ENCODE measurements around the gene DTX4. TPM values are rescaled to one million over a fixed set of nuclear protein-coding genes. Genes with fewer than 3 reads are reported as not detected.
A peak's percentile ranks its signal among the peaks of the same experiment; 100 is the strongest.

Gene DTX4
- total and polyA plus RNA-seq, 2 of the 4 experiments (the other 2 are of a cell fraction), result 2.7 to 3.0 TPM

- H3K4me2 ChIP-seq (ENCODE audit: low read depth, low read length), result no peak overlapping the region
- ChIA-PET POLR2A (ENCODE audit: unreplicated experiment) (no interaction called here), CTCF (interaction anchor here (1.1 to 2.1 kb wide), 3 partner anchors 17 to 214 kb away, joined by 3 to 13 read pairs (median 9); no protein-coding TSS in a partner anchor)
- H4K91ac ChIP-seq (ENCODE audit: insufficient read depth, low read depth, low read length), result no peak overlapping the region
- H2AK5ac ChIP-seq (ENCODE audit: low read depth, low read length), result peak overlapping the region; percentile 74; the same call in 1 of the 2 replicates
- H3K18ac ChIP-seq (ENCODE audit: low read depth, low read length), result no peak overlapping the region
- 0 out of 2 replicates have a peak overlapping the region, but pooled peaks have one; percentile 40 for H3K23ac ChIP-seq (ENCODE audit: low read depth, low read length)
- TF ChIP-seq CHD1 (IDR thresholded peaks at IDR 0.05; ENCODE audit: low read depth, low read length) (no peak), CEBPB (IDR thresholded peaks at IDR 0.05; ENCODE audit: low read depth, low read length) (no peak), CTCF (conservative IDR thresholded peaks at IDR 0.05; ENCODE audit: low read depth, low read length) (no peak), MXI1 (IDR thresholded peaks at IDR 0.05; ENCODE audit: borderline replicate concordance, low read depth, low read length) (no peak), MAZ (IDR thresholded peaks at IDR 0.05; ENCODE audit: borderline replicate concordance, low read depth, low read length) (no peak), POLR2A (IDR thresholded peaks at IDR 0.05; ENCODE audit: low read depth, low read length) (no peak), SMC3 (IDR thresholded peaks at IDR 0.05; ENCODE audit: low read depth, low read length) (no peak), ELK1 (IDR thresholded peaks at IDR 0.05; ENCODE audit: borderline replicate concordance, low read depth, low read length) (no peak), BHLHE40 (IDR thresholded peaks at IDR 0.05; ENCODE audit: low read depth, low read length) (no peak), USF2 (IDR thresholded peaks at IDR 0.05; ENCODE audit: low read depth, low read length) (no peak), FOS (IDR thresholded peaks at IDR 0.05; ENCODE audit: low read depth, low read length) (no peak), RAD21 (IDR thresholded peaks at IDR 0.05; ENCODE audit: low read length) (no peak), RFX5 (IDR thresholded peaks at IDR 0.05; ENCODE audit: low read depth, low read length) (no peak), NFE2L2 (IDR thresholded peaks at IDR 0.05; ENCODE audit: low read depth, low read length) (no peak), RCOR1 (IDR thresholded peaks at IDR 0.05; ENCODE audit: insufficient replicate concordance, low read length) (no peak)
- ATAC-seq (ENCODE audit: low read depth) (no peak), DNase-seq (no peak)
- H2BK120ac ChIP-seq (ENCODE audit: low read depth, low read length), result peak overlapping the region; percentile 32; the same call in 1 of the 2 replicates
- H3K14ac ChIP-seq (replicated peaks; ENCODE audit: low read depth, low read length), result peak overlapping the region; percentile 47
- peaks cover 3% of the 10 kb centered on the region for H3K4me1 ChIP-seq (ENCODE audit: control insufficient read depth, insufficient read depth, low read length)
- H4K5ac ChIP-seq (ENCODE audit: low read depth, low read length), result no peak overlapping the region
- no CpG with 5 or more reads among the region's 4 CpGs for WGBS, 2 experiments (ENCODE audit: extremely low coverage in 2 of 2, insufficient read length in 1 of 2)
- H3K27me3 ChIP-seq (ENCODE audit: control insufficient read depth, insufficient read depth, low read length), result no peaks in the 10 kb centered on the region
- H4K8ac ChIP-seq (ENCODE audit: low read depth in 2 of 2, low read length in 2 of 2), result peak overlapping the region in 1 of 2 experiments; percentile 56; a peak in 1 of 4 replicates
- intact Hi-C loops (cut with micrococcal nuclease), result loop anchor here (5.0 kb wide), 1 partner anchor 564 kb away; the partner anchor contains the start of genes LPXN and ZFP91
- peak overlapping the region; percentile 43; the same call in 1 of the 3 replicates for H2BK15ac ChIP-seq (ENCODE audit: low read depth, low read length)
- H3K9ac ChIP-seq (ENCODE audit: low read depth, low read length), result no peak overlapping the region
- H3K36me3 ChIP-seq (ENCODE audit: control insufficient read depth, insufficient read depth, low read length), result peaks cover 1% of the 10 kb centered on the region; the same call in 1 of the 2 replicates
- peak overlapping the region; percentile 42; the same call in 1 of the 2 replicates for H3K4ac ChIP-seq (ENCODE audit: low read depth, low read length)
- H2AFZ ChIP-seq (replicated peaks; ENCODE audit: low read length, poor library complexity), result no peak overlapping the region
- H2BK20ac ChIP-seq (ENCODE audit: low read depth, low read length), result peak overlapping the region; percentile 66
- H4K20me1 ChIP-seq (ENCODE audit: insufficient read depth, low read length), result no peaks in the 10 kb centered on the region
- H2BK5ac ChIP-seq (ENCODE audit: low read depth, low read length, poor library complexity, severe bottlenecking), result peak overlapping the region; percentile 67
- no peaks in the 10 kb centered on the region for H3K9me1 ChIP-seq (ENCODE audit: insufficient read depth, low read length)
- in situ Hi-C loops (cut with MboI; ENCODE audit: low sequenced_read_pairs), result no loop called here
- H3K79me1 ChIP-seq (ENCODE audit: low read depth in 1 of 2, low read length in 2 of 2), result peaks cover 3 to 15% of the 10 kb centered on the region in 2 experiments
- H2AK9ac ChIP-seq (replicated peaks; ENCODE audit: low read depth, low read length, poor library complexity), result no peak overlapping the region
- H3K4me3 ChIP-seq (ENCODE audit: insufficient read depth, low read depth, low read length), result no peak overlapping the region
- H3K56ac ChIP-seq (ENCODE audit: extremely low read depth, insufficient read depth, low read length), result no peak overlapping the region
- dilution Hi-C loops (cut with HindIII; ENCODE audit: low sequenced_read_pairs, unreplicated experiment), result no loop called here
- no peaks in the 10 kb centered on the region for H3K9me3 ChIP-seq (ENCODE audit: control insufficient read depth, insufficient read depth, low read length)
- BruUV-seq (replicated peaks), result no TSS peak
- no peak overlapping the region for H3K27ac ChIP-seq (ENCODE audit: insufficient read depth, low read length)
Measured at GRCh38 chr11:59141191-59141590, 30.7 kb upstream of the DTX4 start.
